SK-N-SH treated with all-trans-retinoic acid at 6 μM for 48 hours (cell line): ENCODE results near the gene ATP2B1.

ENCODE experiments used
- ATAC-seq: fragments of 200-7000 bp; cut with Tn5 transposase; 3 replicates; pipeline ENCODE4 v1.9.1; 2020; ENCODE audit warnings: mild to moderate bottlenecking, moderate library complexity
- CSDC2 ChIP-seq: fragments of 250-450 bp; sonication (Bioruptor Pico); IDR thresholded peaks from 2 replicates; pipeline ENCODE4 v1.5.0; 2020; ENCODE audit warnings: mild to moderate bottlenecking, moderate library complexity
- ESRRG ChIP-seq: fragments of 250-450 bp; sonication (Bioruptor Pico); IDR thresholded peaks from 2 replicates; pipeline ENCODE4 v1.6.1; 2021; ENCODE audit warnings: mild to moderate bottlenecking
- GLIS3 ChIP-seq: fragments of 250-450 bp; sonication (Bioruptor Pico); IDR thresholded peaks from 2 replicates; pipeline ENCODE4 v1.5.0; 2020; ENCODE audit warnings: mild to moderate bottlenecking, moderate library complexity
- ISL1 ChIP-seq: fragments of 250-450 bp; sonication (Bioruptor Pico); IDR thresholded peaks from 2 replicates; pipeline ENCODE4 v2.1.2; 2022; ENCODE audit warnings: mild to moderate bottlenecking, moderate library complexity
- OSR1 ChIP-seq: fragments of 250-450 bp; sonication (Bioruptor Pico); IDR thresholded peaks from 2 replicates; pipeline ENCODE4 v1.8.0; 2022; ENCODE audit warnings: moderate library complexity, mild to moderate bottlenecking, inconsistent platforms
- PPARA ChIP-seq: fragments of 250-450 bp; sonication (Bioruptor Pico); IDR thresholded peaks from 2 replicates; pipeline ENCODE4 v1.5.0; 2020; ENCODE audit warnings: mild to moderate bottlenecking, borderline replicate concordance
- RARB ChIP-seq: fragments of 250-450 bp; sonication (Bioruptor Pico); IDR thresholded peaks from 2 replicates; pipeline ENCODE4 v1.8.0; 2021; ENCODE audit warnings: mild to moderate bottlenecking, moderate library complexity
- TCF4 ChIP-seq: fragments of 250-450 bp; sonication (Bioruptor Pico); IDR thresholded peaks from 2 replicates; pipeline ENCODE4 v1.8.0; 2021; ENCODE audit warnings: mild to moderate bottlenecking, moderate library complexity, borderline replicate concordance
- TOX ChIP-seq: fragments of 250-450 bp; sonication (Bioruptor Pico); IDR thresholded peaks from 2 replicates; pipeline ENCODE4 v1.8.0; 2021; ENCODE audit warnings: mild to moderate bottlenecking, moderate library complexity, borderline replicate concordance
- ZFP3 ChIP-seq: fragments of 250-450 bp; sonication (Bioruptor Pico); IDR thresholded peaks from 2 replicates; pipeline ENCODE4 v1.5.0; 2020; ENCODE audit warnings: mild to moderate bottlenecking, moderate library complexity
- ZNF565 ChIP-seq: fragments of 450-650 bp; formaldehyde crosslinking; conservative IDR thresholded peaks from 2 replicates; pipeline ENCODE4 v1.5.0; 2020; ENCODE audit warnings: low read depth, mild to moderate bottlenecking, moderate library complexity
- ZNF70 ChIP-seq: fragments of 450-650 bp; formaldehyde crosslinking; IDR thresholded peaks from 2 replicates; pipeline ENCODE4 v1.5.0; 2020; ENCODE audit warnings: mild to moderate bottlenecking, moderate library complexity
- TF ChIP-seq, protein P1 (sequence below): fragments of 250-450 bp; sonication (Bioruptor Pico); IDR thresholded peaks from 2 replicates; pipeline ENCODE4 v1.8.0; 2020; ENCODE audit warnings: mild to moderate bottlenecking, moderate library complexity, borderline replicate concordance
- TF ChIP-seq, protein P2 (sequence below): fragments of 250-450 bp; sonication (Bioruptor Pico); IDR thresholded peaks from 2 replicates; pipeline ENCODE4 v1.5.1; 2020; ENCODE audit warnings: low read depth, mild to moderate bottlenecking, moderate library complexity
- TF ChIP-seq, protein P3 (sequence below): fragments of 250-450 bp; sonication (Bioruptor Pico); IDR thresholded peaks from 2 replicates; pipeline ENCODE4 v1.8.0; 2021; ENCODE audit warnings: low read depth, mild to moderate bottlenecking, moderate library complexity, borderline replicate concordance
- TF ChIP-seq, protein P4 (sequence below): fragments of 250-450 bp; sonication (Bioruptor Pico); IDR thresholded peaks from 2 replicates; pipeline ENCODE4 v1.5.0; 2020; ENCODE audit warnings: mild to moderate bottlenecking, moderate library complexity

The ATP2B1 gene

DNA sequence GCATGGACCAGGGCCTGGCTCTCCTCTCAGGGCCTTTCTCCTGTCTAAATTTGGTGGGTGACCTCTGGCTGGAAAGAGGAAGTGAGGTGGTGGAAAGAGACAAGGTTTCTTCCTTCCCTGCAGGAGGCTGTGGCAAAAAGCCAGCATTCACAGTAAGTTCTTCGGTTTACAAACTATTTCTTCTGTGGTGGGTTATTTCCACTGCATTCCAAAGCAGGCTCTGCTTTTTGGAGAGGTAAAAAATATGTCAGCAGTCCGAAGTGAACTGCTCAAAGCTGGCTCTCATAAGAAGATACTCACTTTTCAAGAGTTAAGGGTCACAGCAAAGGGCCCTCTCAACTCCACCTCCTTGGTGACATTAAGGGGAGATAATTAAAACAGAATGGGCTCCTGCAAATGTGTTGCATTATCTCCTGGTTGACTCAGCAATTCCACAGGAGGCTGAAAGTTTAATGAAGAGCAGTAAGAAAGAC is 133.9 kb downstream of the ATP2B1 start (continued):
- TF ChIP-seq, protein P1, sequence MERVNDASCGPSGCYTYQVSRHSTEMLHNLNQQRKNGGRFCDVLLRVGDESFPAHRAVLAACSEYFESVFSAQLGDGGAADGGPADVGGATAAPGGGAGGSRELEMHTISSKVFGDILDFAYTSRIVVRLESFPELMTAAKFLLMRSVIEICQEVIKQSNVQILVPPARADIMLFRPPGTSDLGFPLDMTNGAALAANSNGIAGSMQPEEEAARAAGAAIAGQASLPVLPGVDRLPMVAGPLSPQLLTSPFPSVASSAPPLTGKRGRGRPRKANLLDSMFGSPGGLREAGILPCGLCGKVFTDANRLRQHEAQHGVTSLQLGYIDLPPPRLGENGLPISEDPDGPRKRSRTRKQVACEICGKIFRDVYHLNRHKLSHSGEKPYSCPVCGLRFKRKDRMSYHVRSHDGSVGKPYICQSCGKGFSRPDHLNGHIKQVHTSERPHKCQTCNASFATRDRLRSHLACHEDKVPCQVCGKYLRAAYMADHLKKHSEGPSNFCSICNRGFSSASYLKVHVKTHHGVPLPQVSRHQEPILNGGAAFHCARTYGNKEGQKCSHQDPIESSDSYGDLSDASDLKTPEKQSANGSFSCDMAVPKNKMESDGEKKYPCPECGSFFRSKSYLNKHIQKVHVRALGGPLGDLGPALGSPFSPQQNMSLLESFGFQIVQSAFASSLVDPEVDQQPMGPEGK = no peak
- no peak for TF ChIP-seq ISL1

DNA sequence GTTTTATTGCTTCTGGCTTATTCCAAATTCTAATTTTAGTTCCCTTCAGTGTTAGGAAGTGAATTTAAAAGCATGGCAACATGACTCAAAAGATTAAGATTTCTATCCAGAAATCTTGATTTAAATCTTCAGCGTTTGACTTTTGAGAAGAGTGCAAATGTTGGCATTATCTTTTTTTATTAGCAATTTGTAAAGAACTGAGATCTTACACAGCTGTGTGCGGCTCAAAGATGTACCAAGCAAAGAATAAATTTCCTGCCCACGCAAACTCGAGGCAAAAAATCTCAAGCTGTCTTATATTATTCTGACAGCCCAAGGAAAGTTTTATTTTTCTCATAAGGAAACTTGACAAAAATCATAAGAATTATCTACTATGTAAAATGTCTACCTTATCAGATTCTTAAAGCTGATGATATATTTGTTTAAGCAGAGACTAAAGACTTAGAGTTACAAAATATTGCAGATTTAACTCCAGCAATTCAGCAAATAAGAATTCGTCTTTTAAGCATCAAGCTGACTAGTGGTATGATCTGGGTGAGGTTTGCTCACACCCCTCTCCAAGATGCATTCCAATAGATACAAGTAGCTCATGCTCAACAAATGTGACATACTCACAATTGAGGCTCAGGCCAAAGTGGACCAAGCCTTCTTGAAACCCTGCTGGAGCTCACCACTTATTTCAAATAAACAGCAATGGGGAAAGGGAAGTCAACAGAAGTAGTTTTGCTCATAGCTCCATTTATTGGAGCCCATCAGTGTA is 135.4 kb downstream of the ATP2B1 start:
- no peak for ATAC-seq
- TF ChIP-seq PPARA (CRISPR knock-in tag) (no peak), ISL1 (no peak), TCF4 (CRISPR knock-in tag) (no peak), ZNF565 (CRISPR knock-in tag) (no peak)

DNA sequence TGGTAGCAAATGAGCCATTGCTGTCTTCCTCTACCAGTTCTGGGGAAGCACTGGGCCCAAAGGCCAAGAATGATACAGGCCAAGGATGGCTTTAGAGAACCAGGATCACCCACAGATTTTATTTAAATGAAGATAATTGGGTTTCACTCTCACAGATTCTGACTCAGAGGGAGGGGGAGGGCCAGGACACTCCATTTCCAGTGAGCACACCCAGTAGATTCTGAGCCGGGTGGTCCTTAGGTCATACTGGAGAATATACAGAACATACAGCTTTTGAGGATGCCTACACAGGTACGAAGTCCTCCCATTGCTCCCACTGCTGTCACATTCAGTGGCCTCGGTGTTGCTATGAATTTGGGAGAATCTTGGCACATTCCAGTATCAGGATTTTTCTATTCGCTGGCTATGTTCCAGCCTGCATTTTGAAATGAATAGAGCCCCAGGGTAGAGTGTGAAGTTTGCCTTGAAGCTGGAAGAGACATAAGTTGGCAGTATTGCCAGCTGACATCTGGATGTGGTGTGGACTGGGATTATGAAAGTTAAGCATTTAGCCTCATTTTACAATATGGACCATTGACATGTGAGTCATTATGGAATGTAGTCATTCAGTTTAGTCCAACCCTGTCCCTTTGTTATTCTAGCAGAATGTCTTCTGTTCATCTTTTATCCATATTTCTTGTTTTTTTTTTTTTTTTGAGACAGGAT is 137.0 kb downstream of the ATP2B1 start:
- TF ChIP-seq RARB (no peak), ISL1 (no peak), TOX (CRISPR knock-in tag) (no peak), ZNF70 (CRISPR knock-in tag) (no peak)
- TF ChIP-seq, protein P2, sequence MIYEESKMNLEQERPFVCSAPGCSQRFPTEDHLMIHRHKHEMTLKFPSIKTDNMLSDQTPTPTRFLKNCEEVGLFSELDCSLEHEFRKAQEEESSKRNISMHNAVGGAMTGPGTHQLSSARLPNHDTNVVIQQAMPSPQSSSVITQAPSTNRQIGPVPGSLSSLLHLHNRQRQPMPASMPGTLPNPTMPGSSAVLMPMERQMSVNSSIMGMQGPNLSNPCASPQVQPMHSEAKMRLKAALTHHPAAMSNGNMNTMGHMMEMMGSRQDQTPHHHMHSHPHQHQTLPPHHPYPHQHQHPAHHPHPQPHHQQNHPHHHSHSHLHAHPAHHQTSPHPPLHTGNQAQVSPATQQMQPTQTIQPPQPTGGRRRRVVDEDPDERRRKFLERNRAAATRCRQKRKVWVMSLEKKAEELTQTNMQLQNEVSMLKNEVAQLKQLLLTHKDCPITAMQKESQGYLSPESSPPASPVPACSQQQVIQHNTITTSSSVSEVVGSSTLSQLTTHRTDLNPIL (CRISPR knock-in tag) = no peak
- ATAC-seq = no peak

DNA sequence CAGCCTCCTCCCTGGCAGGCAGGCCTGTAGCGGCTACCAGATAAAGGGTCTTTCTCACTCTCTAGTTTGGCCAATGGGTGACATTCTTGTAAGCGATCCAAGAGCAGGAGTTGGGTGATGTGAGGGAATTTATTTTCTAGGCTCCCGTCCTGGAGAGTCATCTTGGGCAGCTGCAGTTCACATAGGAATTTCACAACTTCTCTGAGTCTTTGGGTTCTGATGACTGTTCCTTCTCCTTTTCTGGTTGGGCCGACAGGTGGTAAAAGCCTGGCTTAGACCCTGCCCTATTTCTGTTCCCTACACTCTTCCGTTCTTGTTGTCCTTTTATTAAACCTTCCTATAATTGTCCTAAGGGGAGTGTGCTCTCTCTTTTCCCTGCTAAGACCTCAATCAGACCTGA is 140.2 kb downstream of the ATP2B1 start:
- no peak for ATAC-seq
- TF ChIP-seq GLIS3 (CRISPR knock-in tag) (no peak), ZNF70 (CRISPR knock-in tag) (no peak), ISL1 (no peak), OSR1 (CRISPR knock-in tag) (no peak), ZNF565 (CRISPR knock-in tag) (no peak), TCF4 (CRISPR knock-in tag) (no peak), CSDC2 (CRISPR knock-in tag) (no peak), ESRRG (CRISPR knock-in tag) (no peak), TOX (CRISPR knock-in tag) (no peak), ZFP3 (no peak)
- TF ChIP-seq, protein P1 = no peak
- TF ChIP-seq, protein P3, sequence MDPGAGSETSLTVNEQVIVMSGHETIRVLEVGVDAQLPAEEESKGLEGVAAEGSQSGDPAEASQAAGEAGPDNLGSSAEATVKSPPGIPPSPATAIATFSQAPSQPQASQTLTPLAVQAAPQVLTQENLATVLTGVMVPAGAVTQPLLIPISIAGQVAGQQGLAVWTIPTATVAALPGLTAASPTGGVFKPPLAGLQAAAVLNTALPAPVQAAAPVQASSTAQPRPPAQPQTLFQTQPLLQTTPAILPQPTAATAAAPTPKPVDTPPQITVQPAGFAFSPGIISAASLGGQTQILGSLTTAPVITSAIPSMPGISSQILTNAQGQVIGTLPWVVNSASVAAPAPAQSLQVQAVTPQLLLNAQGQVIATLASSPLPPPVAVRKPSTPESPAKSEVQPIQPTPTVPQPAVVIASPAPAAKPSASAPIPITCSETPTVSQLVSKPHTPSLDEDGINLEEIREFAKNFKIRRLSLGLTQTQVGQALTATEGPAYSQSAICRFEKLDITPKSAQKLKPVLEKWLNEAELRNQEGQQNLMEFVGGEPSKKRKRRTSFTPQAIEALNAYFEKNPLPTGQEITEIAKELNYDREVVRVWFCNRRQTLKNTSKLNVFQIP (CRISPR knock-in tag) = no peak
- TF ChIP-seq, protein P4, sequence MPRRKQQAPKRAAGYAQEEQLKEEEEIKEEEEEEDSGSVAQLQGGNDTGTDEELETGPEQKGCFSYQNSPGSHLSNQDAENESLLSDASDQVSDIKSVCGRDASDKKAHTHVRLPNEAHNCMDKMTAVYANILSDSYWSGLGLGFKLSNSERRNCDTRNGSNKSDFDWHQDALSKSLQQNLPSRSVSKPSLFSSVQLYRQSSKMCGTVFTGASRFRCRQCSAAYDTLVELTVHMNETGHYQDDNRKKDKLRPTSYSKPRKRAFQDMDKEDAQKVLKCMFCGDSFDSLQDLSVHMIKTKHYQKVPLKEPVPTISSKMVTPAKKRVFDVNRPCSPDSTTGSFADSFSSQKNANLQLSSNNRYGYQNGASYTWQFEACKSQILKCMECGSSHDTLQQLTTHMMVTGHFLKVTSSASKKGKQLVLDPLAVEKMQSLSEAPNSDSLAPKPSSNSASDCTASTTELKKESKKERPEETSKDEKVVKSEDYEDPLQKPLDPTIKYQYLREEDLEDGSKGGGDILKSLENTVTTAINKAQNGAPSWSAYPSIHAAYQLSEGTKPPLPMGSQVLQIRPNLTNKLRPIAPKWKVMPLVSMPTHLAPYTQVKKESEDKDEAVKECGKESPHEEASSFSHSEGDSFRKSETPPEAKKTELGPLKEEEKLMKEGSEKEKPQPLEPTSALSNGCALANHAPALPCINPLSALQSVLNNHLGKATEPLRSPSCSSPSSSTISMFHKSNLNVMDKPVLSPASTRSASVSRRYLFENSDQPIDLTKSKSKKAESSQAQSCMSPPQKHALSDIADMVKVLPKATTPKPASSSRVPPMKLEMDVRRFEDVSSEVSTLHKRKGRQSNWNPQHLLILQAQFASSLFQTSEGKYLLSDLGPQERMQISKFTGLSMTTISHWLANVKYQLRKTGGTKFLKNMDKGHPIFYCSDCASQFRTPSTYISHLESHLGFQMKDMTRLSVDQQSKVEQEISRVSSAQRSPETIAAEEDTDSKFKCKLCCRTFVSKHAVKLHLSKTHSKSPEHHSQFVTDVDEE = no peak
